IMR-90 (cell line): Measurements from ENCODE around the gene TBC1D22A. TPM values are rescaled to one million over a fixed set of nuclear protein-coding genes. Genes with fewer than 3 reads are reported as not detected.

Source experiments
- ATAC-seq: fragments of 200-7000 bp; cut with Tn5 transposase; 2 replicates; pipeline ENCODE4 v1.9.1; 2020; ENCODE audit warnings: low read depth, mild to moderate bottlenecking, moderate library complexity
- BruUV-seq: library from RNA; stranded (reverse); fragments of 400-500 nt; replicated peaks from 2 replicates; lab custom pipeline; 2021; lab: Mats Ljungman, UMichigan
- CTCF ChIA-PET: fragments of 300-600 bp; formaldehyde crosslinking; extraction: SDS; loops from one replicate; lab custom pipeline; 2021; ENCODE audit warnings: antibody characterized with exemption; lab: Yijun Ruan, JAX
- POLR2A ChIA-PET: fragments of 300-600 bp; sonication (Branson Sonifier 250); formaldehyde crosslinking; loops from one replicate; lab custom pipeline; 2022; ENCODE audit warnings: antibody characterized with exemption; ENCODE audit not compliant: unreplicated experiment; lab: Charles Lee
- DNase-seq: peaks from one replicate; pipeline ENCODE4 v3.0.0; 2013
- H2AFZ ChIP-seq: replicated peaks from 2 replicates; pipeline ENCODE3; 2013; ENCODE audit warnings: low read length, mild to moderate bottlenecking; ENCODE audit not compliant: poor library complexity
- H2AK5ac ChIP-seq: 2 replicates; pipeline ENCODE4 v1.6.1; 2013; ENCODE audit warnings: low read depth, low read length, inconsistent platforms
- H2AK9ac ChIP-seq: replicated peaks from 2 replicates; pipeline ENCODE3; 2013; ENCODE audit warnings: mild to moderate bottlenecking, low read depth, low read length, moderate library complexity; ENCODE audit not compliant: poor library complexity
- H2BK120ac ChIP-seq: 2 replicates; pipeline ENCODE4 v1.6.1; 2013; ENCODE audit warnings: low read depth, low read length, inconsistent platforms
- H2BK15ac ChIP-seq: 3 replicates; pipeline ENCODE4 v1.6.1; 2013; ENCODE audit warnings: low read depth, low read length, inconsistent platforms
- H2BK20ac ChIP-seq: 2 replicates; pipeline ENCODE4 v1.6.1; 2013; ENCODE audit warnings: low read depth, mild to moderate bottlenecking, inconsistent platforms, low read length, moderate library complexity
- H2BK5ac ChIP-seq: 2 replicates; pipeline ENCODE4 v1.6.1; 2013; ENCODE audit warnings: mild to moderate bottlenecking, low read depth, low read length, inconsistent platforms; ENCODE audit not compliant: poor library complexity, severe bottlenecking
- H3K14ac ChIP-seq: replicated peaks from 2 replicates; pipeline ENCODE4 v1.6.1; 2013; ENCODE audit warnings: low read depth, low read length, inconsistent platforms
- H3K18ac ChIP-seq: 2 replicates; pipeline ENCODE4 v1.6.1; 2013; ENCODE audit warnings: low read depth, low read length, control low read depth
- H3K23ac ChIP-seq: 2 replicates; pipeline ENCODE4 v1.6.1; 2013; ENCODE audit warnings: low read depth, low read length, inconsistent platforms
- H3K27ac ChIP-seq: 2 replicates; pipeline ENCODE4 v1.5.1; 2013; ENCODE audit warnings: mild to moderate bottlenecking, control low read depth, low read length; ENCODE audit not compliant: insufficient read depth
- H3K27me3 ChIP-seq: 2 replicates; pipeline ENCODE4 v1.6.1; 2013; ENCODE audit warnings: low read length; ENCODE audit not compliant: control insufficient read depth, insufficient read depth
- H3K36me3 ChIP-seq: 2 replicates; pipeline ENCODE4 v1.6.1; 2013; ENCODE audit warnings: low read length, mixed read lengths; ENCODE audit not compliant: control insufficient read depth, insufficient read depth
- H3K4ac ChIP-seq: 2 replicates; pipeline ENCODE4 v1.6.1; 2013; ENCODE audit warnings: low read depth, low read length, inconsistent platforms
- H3K4me1 ChIP-seq: 2 replicates; pipeline ENCODE4 v1.6.1; 2013; ENCODE audit warnings: low read length, mixed read lengths; ENCODE audit not compliant: control insufficient read depth, insufficient read depth
- H3K4me2 ChIP-seq: 2 replicates; pipeline ENCODE4 v1.6.1; 2013; ENCODE audit warnings: low read depth, mild to moderate bottlenecking, control low read depth, low read length, moderate library complexity
- H3K4me3 ChIP-seq: 2 replicates; pipeline ENCODE4 v1.5.1; 2013; ENCODE audit warnings: low read depth, mild to moderate bottlenecking, control low read depth, low read length, moderate library complexity; ENCODE audit not compliant: insufficient read depth
- H3K56ac ChIP-seq: 2 replicates; pipeline ENCODE4 v1.6.1; 2013; ENCODE audit warnings: low read length, inconsistent platforms; ENCODE audit not compliant: insufficient read depth; ENCODE audit errors: extremely low read depth
- H3K79me1 ChIP-seq, 2 experiments: 2 replicates each; pipeline ENCODE4 v1.6.1; 2013; ENCODE audit warnings: low read length in 2 of 2, inconsistent platforms in 1 of 2, low read depth in 1 of 2
- H3K9ac ChIP-seq: 2 replicates; pipeline ENCODE4 v1.6.1; 2013; ENCODE audit warnings: low read depth, low read length, control low read depth
- H3K9me1 ChIP-seq: 2 replicates; pipeline ENCODE4 v1.6.1; 2013; ENCODE audit warnings: low read length, inconsistent platforms; ENCODE audit not compliant: insufficient read depth
- H3K9me3 ChIP-seq: 2 replicates; pipeline ENCODE4 v1.6.1; 2013; ENCODE audit warnings: low read length; ENCODE audit not compliant: control insufficient read depth, insufficient read depth
- H4K20me1 ChIP-seq: 2 replicates; pipeline ENCODE4 v1.6.1; 2013; ENCODE audit warnings: low read length, inconsistent platforms; ENCODE audit not compliant: insufficient read depth
- H4K5ac ChIP-seq: 2 replicates; pipeline ENCODE4 v1.6.1; 2013; ENCODE audit warnings: mild to moderate bottlenecking, low read depth, low read length, control low read depth
- H4K8ac ChIP-seq, 2 experiments: 2 replicates each; pipeline ENCODE4 v1.6.1; 2013; ENCODE audit warnings: low read depth in 2 of 2, low read length in 2 of 2, control low read depth in 1 of 2, inconsistent platforms in 1 of 2
- H4K91ac ChIP-seq: 2 replicates; pipeline ENCODE4 v1.6.1; 2013; ENCODE audit warnings: low read depth, low read length, inconsistent platforms; ENCODE audit not compliant: insufficient read depth
- MAZ ChIP-seq: IDR thresholded peaks from 2 replicates; pipeline ENCODE4 v1.6.1; 2012; ENCODE audit warnings: low read depth, mild to moderate bottlenecking, low read length, improper control_type of control experiment, moderate library complexity, borderline replicate concordance
- MXI1 ChIP-seq: IDR thresholded peaks from 2 replicates; pipeline ENCODE4 v1.6.1; 2012; ENCODE audit warnings: low read depth, mild to moderate bottlenecking, low read length, moderate library complexity, borderline replicate concordance
- WGBS, 2 experiments: methylation state at CpG; one replicate each; pipeline versions ENCODE4 v1.1.5 to v1.1.7; 2013; ENCODE audit warnings: missing lambda C conversion rate in 2 of 2; ENCODE audit not compliant: insufficient read length in 1 of 2; ENCODE audit errors: extremely low coverage in 2 of 2; 5-methylcytosine and 5-hydroxymethylcytosine counted together
- dilution Hi-C: fragments of 300-500 bp; cut with HindIII; formaldehyde crosslinking; loops from one replicate; pipeline ENCODE4 v1.14.3; 2018; ENCODE audit warnings: low sequenced_read_pairs; ENCODE audit not compliant: unreplicated experiment
- in situ Hi-C: fragments of 300-500 bp; cut with MboI; formaldehyde crosslinking; loops from 3 replicates; pipeline ENCODE4 v1.14.3; 2019; ENCODE audit warnings: low sequenced_read_pairs, inconsistent platforms, mixed read lengths
- intact Hi-C: fragments of 100-400 bp; cut with micrococcal nuclease; formaldehyde crosslinking; loops from 2 replicates; pipeline ENCODE4 v1.10.0; 2022
- polyA plus RNA-seq, 3 experiments: library from polyadenylated mRNA; depleted of rRNA; stranded (reverse); fragments of >200 nt; gene quantifications; 2 replicates each; pipeline ENCODE4 v1.2.3, GENCODE V29; 2012; ENCODE audit warnings: low replicate concordance in 1 of 3
- total RNA-seq: library from RNA; depleted of rRNA; stranded (reverse); fragments of >200 nt; gene quantifications from 2 replicates; pipeline ENCODE4 v1.2.3, GENCODE V29; 2012

TBC1D22A gene
- total and polyA plus RNA-seq, 2 of the 4 experiments (the other 2 are of a cell fraction): 9.0 to 16.7 TPM

DNA sequence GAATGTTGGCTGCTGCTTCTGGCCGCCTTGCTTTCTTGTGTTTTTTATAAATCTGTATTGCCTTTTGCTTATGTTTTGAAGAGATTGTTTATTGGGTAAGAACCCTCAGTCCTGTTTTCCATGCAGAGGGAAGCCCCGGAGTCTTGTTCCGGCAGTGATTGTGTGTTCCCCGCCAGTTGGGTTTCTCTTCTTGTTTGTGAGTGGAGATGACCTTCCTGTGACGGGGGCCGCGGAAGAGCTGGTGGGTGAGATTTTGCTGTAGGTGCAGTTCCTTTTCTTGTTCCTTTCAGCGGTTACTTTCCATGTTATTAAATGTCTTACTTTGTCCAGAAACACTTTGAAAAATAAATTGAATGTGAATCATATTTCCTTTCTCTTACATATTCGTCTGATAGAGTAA lies 8.3 kb downstream of the TBC1D22A start:
- Histone ChIP-seq H3K23ac (no peak overlapping the region), H4K5ac (no peak overlapping the region), H2AK9ac (no peak overlapping the region), H4K8ac (no peak overlapping the region), H2AK5ac (no peak overlapping the region), H2BK15ac (no peak overlapping the region), H2BK120ac (no peak overlapping the region), H2BK5ac (no peak overlapping the region), H3K27me3 (no peaks in the 10 kb centered on the region), H3K36me3 (peaks cover 1% of the 10 kb centered on the region), H3K79me1 (peaks cover 25 to 78% of the 10 kb centered on the region in 2 experiments), H3K27ac (no peak overlapping the region), H3K18ac (no peak overlapping the region), H2AFZ (no peak overlapping the region), H4K20me1 (peaks cover 35% of the 10 kb centered on the region), H3K14ac (no peak overlapping the region), H3K4me3 (no peak overlapping the region), H3K56ac (no peak overlapping the region), H3K4me1 (peaks cover 14% of the 10 kb centered on the region), H3K9me3 (no peaks in the 10 kb centered on the region), H3K4me2 (no peak overlapping the region), H3K9ac (no peak overlapping the region), H4K91ac (no peak overlapping the region), H3K9me1 (peaks cover 20% of the 10 kb centered on the region), H2BK20ac (no peak overlapping the region), H3K4ac (no peak overlapping the region)
- intact Hi-C loops: no loop called here
- BruUV-seq: no TSS peak
- ATAC-seq (no peak), DNase-seq (no peak)
- dilution Hi-C loops: no loop called here
- TF ChIP-seq MAZ (no peak), MXI1 (no peak)
- CTCF ChIA-PET: no interaction called here
- POLR2A ChIA-PET: no interaction called here
- in situ Hi-C loops: no loop called here
- no CpG with 5 or more reads among the region's 9 CpGs for WGBS, 2 experiments
